GM19467 (cell line): ENCODE measurements around the gene CRCP.

Experiments
- ATAC-seq: cut with Tn5 transposase; IDR thresholded peaks from one replicate; pipeline ENCODE4 v1.9.1; 2021; ENCODE audit warnings: mild to moderate bottlenecking, moderate library complexity; ENCODE audit not compliant: unreplicated experiment

CRCP gene

GRCh38 chr7:66186991-66187390 is 72.3 kb downstream of the CRCP start:
- no peak for ATAC-seq

- ATAC-seq = no peak
Observed at GRCh38 chr7:66187905-66188304, 73.3 kb downstream of the CRCP start.

- ATAC-seq = no peak
Observed at GRCh38 chr7:66188645-66189044, 74.0 kb downstream of the CRCP start.

DNA sequence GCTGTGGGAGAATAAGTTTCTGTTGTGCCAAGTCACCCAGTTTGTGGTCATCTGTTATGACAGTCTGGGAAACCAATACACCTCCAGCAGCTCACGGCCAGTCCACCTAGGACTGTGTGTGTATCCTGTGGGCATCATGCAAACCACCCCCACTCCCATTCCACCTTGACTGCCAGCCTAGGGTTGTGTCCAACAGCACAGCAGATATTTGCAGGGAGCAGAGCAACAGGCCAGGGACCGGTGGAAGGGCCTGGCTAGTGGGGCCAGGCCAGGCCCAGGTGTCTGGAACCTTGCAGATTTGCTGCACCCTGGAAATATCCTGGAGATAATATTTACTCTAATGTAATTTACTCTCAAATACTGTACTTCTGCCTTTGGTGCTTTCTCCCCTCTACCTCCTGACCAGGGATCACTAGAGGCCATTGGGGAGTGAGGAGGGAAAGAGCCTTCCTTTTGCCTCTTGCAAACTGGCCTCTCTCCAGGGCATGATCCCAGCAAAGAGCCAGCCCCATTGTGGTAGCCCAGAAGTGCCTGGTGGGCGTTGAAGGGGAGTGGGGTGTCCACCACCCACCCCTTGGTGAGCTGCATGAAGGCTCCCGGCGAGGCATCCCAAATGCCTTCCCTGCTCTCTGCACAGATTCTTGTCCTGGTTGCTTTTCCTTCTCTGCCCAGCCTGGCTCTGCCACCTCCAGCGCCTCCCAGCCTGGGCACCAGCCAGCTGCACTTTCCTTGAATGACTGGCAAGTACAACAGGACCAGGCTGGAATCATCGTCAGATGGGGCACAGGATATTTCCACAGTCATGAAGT is 75.3 kb downstream of the CRCP start:
- ATAC-seq = no peak

DNA sequence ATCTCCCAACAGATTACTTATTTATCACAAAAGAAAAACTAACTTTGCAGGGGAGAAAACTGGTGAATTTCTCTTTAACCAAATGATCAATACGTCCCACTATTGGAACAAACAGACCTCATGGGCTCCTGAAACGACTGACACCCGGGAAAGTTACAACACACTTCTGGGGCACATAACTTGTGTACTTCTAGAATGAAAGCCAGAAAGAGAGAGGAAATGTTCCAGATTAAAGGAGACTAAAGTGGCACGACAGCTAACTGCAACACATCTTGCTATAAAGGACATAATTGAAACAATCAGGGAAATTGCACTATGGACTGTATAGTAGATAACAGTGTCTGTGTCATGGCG is 75.8 kb downstream of the CRCP start:
- no peak for ATAC-seq

DNA sequence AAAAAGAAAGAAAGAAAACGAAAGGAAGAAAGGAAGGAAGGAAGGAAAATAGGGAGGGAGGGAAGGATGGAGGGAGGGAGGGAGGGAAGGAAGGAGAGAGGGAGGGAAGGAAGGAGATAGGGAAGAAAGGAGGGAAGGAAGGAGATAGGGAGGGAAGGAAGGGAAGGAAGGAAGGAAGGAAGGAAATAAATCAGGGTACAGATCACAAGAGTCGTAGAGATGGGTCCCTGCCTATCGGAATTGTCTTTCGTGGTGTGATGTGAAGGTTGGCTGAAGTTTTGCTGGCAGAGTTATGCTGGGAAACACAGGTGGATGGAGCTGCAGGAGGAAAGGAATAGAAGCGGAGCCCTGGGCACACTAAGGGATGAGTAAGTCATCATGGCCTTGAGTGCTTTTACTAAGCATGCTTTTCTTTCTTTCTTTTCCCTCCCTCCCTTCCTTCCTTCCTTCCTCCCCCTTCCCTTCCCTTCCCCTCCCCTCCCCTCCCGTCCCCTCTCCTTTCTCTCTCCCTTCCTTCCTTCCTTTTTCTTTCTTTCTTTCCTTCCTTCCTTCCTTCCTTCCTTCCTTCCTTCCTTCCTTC is 78.6 kb downstream of the CRCP start:
- ATAC-seq = no peak

DNA sequence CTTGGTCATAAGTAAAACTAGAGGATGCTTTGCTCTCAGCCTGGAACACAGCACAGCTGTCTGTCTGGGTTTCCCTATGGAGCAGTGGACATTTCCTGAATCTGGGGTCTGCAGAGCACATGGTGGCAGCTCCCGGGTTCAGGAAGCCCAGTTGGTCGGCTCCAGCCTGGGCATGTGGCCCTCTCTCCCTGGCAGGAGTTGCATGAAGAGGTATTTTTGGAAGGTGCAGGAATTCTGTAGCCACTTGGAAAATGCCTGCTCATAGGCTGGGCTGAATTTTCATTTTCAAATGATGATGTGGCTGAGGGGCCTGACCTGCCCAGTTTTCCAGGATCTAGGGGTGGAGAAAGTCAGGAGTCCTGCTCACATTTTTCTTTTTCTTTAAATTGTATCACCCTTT is 83.8 kb downstream of the CRCP start:
- no peak for ATAC-seq

- ATAC-seq = no peak
Observed at GRCh38 chr7:66198956-66199355, 84.3 kb downstream of the CRCP start.

DNA sequence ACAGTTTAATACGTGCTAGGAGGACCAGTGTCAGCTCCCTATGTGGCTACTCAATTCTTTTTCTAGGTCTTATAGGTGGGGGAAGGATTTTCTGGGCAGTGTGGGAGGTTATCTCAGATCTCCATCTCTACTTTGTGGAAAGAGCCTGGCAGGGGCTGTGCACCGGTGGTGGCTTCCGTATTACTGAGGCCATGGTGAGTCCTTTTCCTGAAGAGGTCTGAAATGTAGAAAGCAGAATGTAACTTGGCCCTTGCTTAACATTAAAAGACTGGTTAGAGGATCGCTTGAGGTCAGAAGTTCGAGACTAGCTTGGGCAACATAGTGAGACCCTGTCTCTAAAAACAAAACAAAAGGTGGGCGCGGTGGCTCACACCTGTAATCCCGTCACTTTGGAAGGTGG is 87.8 kb downstream of the CRCP start:
- ATAC-seq = no peak
